Measurements from ENCODE around the gene APOO.

Gene APOO

GRCh38 chrX:23857935-23858334 lies 49.8 kb downstream of the APOO start:
- DNase-seq = no peak

GRCh38 chrX:23857363-23857762 lies 50.4 kb downstream of the APOO start:
- DNase-seq = no peak

- no peak for DNase-seq
Measured at GRCh38 chrX:23855569-23855968, 52.2 kb downstream of the APOO start.

GRCh38 chrX:23854945-23855344 lies 52.8 kb downstream of the APOO start:
- DNase-seq = no peak

- no peak for DNase-seq
Measured at GRCh38 chrX:23854122-23854521, 53.6 kb downstream of the APOO start.

GRCh38 chrX:23851544-23851943 lies 56.2 kb downstream of the APOO start:
- no peak for DNase-seq

- no peak for DNase-seq
Measured at GRCh38 chrX:23849241-23849640, 58.5 kb downstream of the APOO start.

GRCh38 chrX:23845351-23845817 lies 62.4 kb downstream of the APOO start:
- no peak for DNase-seq

GRCh38 chrX:23844502-23845138 lies 63.1 kb downstream of the APOO start:
- no peak for DNase-seq

GRCh38 chrX:23841847-23842522 lies 65.8 kb downstream of the APOO start:
- no peak for DNase-seq

- no peak for DNase-seq
Measured at GRCh38 chrX:23840674-23841073, 67.1 kb downstream of the APOO start.

- no peak for DNase-seq
Measured at GRCh38 chrX:23838953-23839352, 68.8 kb downstream of the APOO start.

- DNase-seq = no peak
Measured at GRCh38 chrX:23832721-23833120, 75.0 kb downstream of the APOO start.

GRCh38 chrX:23828881-23829280 lies 78.9 kb downstream of the APOO start:
- no peak for DNase-seq

- DNase-seq = no peak
Measured at GRCh38 chrX:23826653-23827052, 81.1 kb downstream of the APOO start.

GRCh38 chrX:23826216-23826615 lies 81.5 kb downstream of the APOO start:
- DNase-seq = no peak

GRCh38 chrX:23825675-23826074 lies 82.1 kb downstream of the APOO start:
- DNase-seq = no peak

- no peak for DNase-seq
Measured at GRCh38 chrX:23822841-23823240, 84.9 kb downstream of the APOO start.

- no peak for DNase-seq
Measured at GRCh38 chrX:23822397-23822796, 85.3 kb downstream of the APOO start.

GRCh38 chrX:23821847-23822246 lies 85.9 kb downstream of the APOO start:
- DNase-seq = no peak

GRCh38 chrX:23820235-23820782 lies 87.4 kb downstream of the APOO start:
- DNase-seq = no peak

GRCh38 chrX:23819385-23820234 lies 88.1 kb downstream of the APOO start:
- DNase-seq = no peak

GRCh38 chrX:23817979-23818336 lies 89.8 kb downstream of the APOO start:
- no peak for DNase-seq

- DNase-seq = no peak
Measured at GRCh38 chrX:23816179-23816578, 91.6 kb downstream of the APOO start.
